ENCODE measurements around the gene LRRC73.
"Not testable (repeated sequence)": the region's sequence is repeated elsewhere in the genome, so short reads cannot be mapped to it uniquely, and the experiment has no call there.

Gene LRRC73

GRCh38 chr6:43509984-43510826, at the start of gene LRRC73:
LRRC73 (minus strand) TSS chr6:43510346; CDS start chr6:43509785, 561 bp downstream.
- peak; percentile 84 for DNase-seq (ENCODE audit: low spot score)

GRCh38 chr6:43559328-43559727, 49.2 kb upstream of the LRRC73 start:
- DNase-seq (ENCODE audit: low spot score) = no peak

GRCh38 chr6:43557620-43558019, 47.5 kb upstream of the LRRC73 start:
- not testable (repeated sequence) for DNase-seq (ENCODE audit: low spot score)

- DNase-seq (ENCODE audit: low spot score) = no peak
Measured at GRCh38 chr6:43547222-43547621, 37.1 kb upstream of the LRRC73 start.

GRCh38 chr6:43544461-43544860, 34.3 kb upstream of the LRRC73 start:
- no peak for DNase-seq (ENCODE audit: low spot score)

GRCh38 chr6:43541774-43542471, 31.8 kb upstream of the LRRC73 start:
- no peak for DNase-seq (ENCODE audit: low spot score)

GRCh38 chr6:43540507-43540906, 30.4 kb upstream of the LRRC73 start:
- DNase-seq (ENCODE audit: low spot score) = no peak

- DNase-seq (ENCODE audit: low spot score) = not testable (repeated sequence)
Measured at GRCh38 chr6:43539409-43539808, 29.3 kb upstream of the LRRC73 start.

GRCh38 chr6:43538986-43539385, 28.8 kb upstream of the LRRC73 start:
- not testable (repeated sequence) for DNase-seq (ENCODE audit: low spot score)

GRCh38 chr6:43532201-43532600, 22.1 kb upstream of the LRRC73 start:
- no peak for DNase-seq (ENCODE audit: low spot score)

- no peak for DNase-seq (ENCODE audit: low spot score)
Measured at GRCh38 chr6:43524483-43524961, 14.4 kb upstream of the LRRC73 start.

GRCh38 chr6:43523284-43523683, 13.1 kb upstream of the LRRC73 start:
- DNase-seq (ENCODE audit: low spot score) = no peak

- DNase-seq (ENCODE audit: low spot score) = no peak
Measured at GRCh38 chr6:43522547-43523261, 12.6 kb upstream of the LRRC73 start.

- DNase-seq (ENCODE audit: low spot score) = no peak
Measured at GRCh38 chr6:43521836-43522235, 11.7 kb upstream of the LRRC73 start.

GRCh38 chr6:43520097-43520496, 10.0 kb upstream of the LRRC73 start:
- DNase-seq (ENCODE audit: low spot score) = no peak

- DNase-seq (ENCODE audit: low spot score) = no peak
Measured at GRCh38 chr6:43517505-43518357, 7.6 kb upstream of the LRRC73 start.

- DNase-seq (ENCODE audit: low spot score) = peak; percentile 98
Measured at GRCh38 chr6:43516697-43517504, 6.8 kb upstream of the LRRC73 start, which contains the start of the genes POLR1C and YIPF3. POLR1C (plus strand) TSS chr6:43517089; CDS start chr6:43517110, 21 bp downstream. YIPF3 (minus strand) TSS chr6:43516926; CDS start chr6:43516807, 119 bp downstream.

GRCh38 chr6:43516367-43516696, 6.2 kb upstream of the LRRC73 start:
- no peak for DNase-seq (ENCODE audit: low spot score)

GRCh38 chr6:43515808-43516207, 5.7 kb upstream of the LRRC73 start:
- no peak for DNase-seq (ENCODE audit: low spot score)

- no peak for DNase-seq (ENCODE audit: low spot score)
Measured at GRCh38 chr6:43511824-43512415, 1.8 kb upstream of the LRRC73 start.

Data from putamen (tissue), 1 donor.